Measurements from ENCODE around the gene PNRC1.
"Not testable (repeated sequence)": the region's sequence is repeated elsewhere in the genome, so short reads cannot be mapped to it uniquely, and the experiment has no call there.

PNRC1 gene

DNA sequence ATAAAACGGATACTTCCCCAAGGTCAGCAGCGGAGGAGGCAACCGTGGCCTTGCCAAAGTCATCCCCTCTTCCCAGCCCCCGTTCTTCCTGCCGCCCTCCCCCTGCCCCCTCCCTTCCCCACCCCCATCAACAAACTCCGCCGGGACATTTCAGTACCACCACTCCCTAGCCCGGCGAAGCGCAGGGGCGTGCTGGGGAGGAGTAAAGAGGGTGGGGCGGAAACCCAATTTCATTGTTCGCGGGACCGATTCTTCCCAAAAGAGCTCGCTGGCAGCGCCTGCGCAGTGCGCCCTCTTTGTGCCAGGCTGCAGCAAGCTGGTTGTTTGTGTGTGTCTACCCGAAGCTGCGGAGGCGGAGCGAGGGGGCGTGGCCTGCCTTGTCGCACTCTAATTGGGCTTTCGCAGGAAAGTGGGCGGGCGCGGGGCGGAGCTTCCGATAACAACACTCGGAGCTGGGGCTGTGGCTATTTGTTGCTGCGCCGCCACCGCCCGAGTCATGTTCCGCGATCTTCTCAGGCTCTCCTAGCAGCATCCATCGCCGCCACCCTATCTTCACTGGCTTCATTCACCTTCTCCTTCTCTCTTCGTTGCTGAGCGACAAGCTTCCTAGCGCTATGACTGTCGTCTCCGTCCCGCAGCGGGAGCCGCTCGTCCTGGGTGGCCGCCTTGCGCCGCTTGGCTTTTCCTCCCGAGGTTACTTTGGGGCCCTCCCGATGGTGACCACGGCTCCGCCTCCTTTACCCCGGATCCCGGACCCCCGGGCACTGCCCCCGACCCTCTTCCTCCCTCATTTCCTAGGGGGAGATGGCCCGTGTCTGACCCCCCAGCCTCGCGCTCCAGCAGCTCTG, at the start of gene PNRC1:
Gene PNRC1, plus strand, starts transcription at position 471 of the 848 bp plus-strand sequence. Its CDS starts 144 bp downstream, at position 615.
- DNase-seq (ENCODE audit: low read depth in 2 of 2): peak; percentile 100

DNA sequence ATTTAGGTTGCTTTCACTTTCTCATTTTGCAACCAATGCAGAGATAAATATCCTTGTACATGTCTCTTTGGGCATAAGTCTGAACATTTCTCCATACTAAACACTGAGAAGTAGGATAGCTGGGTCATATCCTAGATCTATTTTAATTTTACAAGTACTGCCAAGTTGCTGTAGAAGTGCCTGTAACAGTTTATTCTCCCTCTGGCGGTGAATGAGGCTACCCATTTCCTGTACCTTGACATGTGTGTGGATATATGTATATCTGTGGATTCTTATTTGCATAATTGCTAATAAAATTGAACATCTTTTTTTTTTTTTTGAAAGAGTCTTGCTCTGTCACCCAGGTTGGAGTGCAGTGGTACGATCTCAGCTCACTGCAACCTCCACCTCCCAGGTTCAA, 48.0 kb upstream of the PNRC1 start:
- DNase-seq (ENCODE audit: low read depth in 2 of 2): no peak

DNA sequence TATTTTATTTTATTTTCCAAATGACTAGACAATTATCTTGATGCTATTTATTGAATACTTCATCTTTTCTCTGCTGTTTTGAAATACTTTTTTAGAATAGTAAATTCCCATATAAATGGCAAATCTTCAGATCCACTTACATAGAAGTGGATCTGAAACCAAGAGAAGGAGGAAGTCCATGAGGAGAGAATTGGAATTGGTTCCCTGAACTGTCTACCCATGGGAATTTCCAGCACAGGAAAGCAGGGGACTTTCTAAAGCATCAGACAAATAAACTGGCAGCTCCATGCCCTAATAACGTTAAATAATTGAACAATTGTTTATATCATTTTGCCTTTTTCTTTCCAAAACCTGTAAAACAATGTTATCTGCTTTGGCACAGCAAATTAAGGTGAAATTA, 47.1 kb upstream of the PNRC1 start:
- no peak for DNase-seq (ENCODE audit: low read depth in 2 of 2)

DNA sequence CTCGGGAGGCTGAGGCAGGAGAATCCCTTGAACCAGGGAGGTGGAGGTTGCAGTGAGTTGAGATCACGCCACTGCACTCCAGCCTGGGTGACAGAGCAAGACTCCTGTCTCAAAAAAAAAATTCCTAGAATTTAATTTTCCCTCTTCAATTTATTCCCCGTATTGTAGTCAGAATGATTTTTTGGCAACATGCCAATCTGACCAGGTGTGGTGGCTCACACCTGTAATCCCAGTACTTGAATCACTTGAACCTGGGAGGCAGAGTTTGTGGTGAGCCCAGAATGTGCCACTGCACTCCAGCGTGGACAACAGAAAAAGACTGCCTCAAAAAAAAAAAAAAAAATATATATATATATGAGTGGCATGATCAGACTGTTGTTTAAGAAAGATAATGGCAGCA, 46.4 kb upstream of the PNRC1 start:
- not testable (repeated sequence) for DNase-seq (ENCODE audit: low read depth in 2 of 2)

DNA sequence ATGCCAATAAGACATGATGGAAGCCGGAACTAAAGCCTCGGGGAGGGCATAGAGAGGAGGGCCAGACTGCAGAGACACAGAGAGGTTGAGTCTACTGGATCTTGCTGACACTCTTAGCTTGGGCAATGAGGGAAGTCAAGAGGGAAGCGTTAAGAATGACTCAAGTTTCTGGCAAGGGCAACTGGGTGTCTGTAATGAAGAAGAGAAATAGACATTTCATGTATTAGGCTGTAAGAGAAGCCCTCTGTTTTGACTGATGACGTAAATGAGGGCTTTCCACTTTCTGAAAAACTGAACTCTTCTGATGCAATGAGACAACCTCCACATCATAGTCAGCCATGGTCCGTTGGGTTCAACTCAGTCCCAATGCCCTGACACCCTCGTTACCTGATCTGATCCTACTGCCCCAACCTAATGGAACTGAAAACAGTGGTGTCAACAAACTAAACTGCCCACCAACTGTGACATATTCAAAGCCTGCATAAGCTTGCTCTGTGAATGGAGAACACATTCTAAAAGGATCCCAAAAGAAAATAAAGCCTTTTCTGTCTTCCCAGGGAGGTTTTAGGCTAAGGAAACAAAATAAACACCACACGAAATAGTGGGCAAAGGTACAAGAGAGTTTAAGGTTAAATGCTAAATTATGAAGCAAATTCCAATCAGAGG, 45.8 kb upstream of the PNRC1 start:
- no peak for DNase-seq (ENCODE audit: low read depth in 2 of 2)

DNA sequence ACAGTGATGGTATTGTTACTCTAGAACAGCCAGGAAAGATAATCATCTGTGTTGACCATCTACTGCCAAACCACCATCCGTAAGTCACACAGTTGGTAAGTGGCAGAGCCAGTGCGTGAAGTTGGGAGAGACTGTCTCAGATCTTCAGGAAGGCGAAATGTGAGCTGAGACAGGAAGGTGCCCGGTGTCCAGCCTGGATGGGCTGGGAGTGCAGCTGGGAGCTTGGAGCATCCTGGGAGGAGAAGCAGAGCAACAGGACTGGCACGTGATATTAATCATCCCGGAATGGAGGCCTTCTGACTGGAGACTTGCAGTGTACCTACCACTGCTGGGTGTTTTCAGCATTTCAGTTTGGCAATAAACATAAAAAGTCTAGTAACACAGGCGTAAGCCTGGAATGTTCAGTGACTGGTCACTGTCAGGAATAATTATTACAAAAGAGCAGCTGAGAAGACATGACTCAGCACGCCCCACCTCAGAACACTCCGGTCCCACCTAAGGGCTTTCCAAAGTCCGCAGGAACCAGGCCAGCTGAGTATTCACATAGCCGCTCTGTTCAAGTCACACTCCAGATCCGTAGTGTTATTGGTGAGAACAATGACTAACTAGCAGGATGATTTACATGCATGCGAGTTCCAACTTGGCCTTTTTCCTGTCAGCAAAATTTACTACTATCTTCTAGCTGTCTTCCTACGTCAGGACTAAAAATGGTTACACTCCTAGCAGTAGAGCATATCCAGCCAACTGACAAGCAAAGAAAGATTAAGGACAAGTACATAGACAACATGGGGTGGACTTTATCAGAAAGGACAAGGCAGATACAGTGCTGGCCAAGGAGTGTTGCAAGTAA, 45.1 kb upstream of the PNRC1 start:
- no peak for DNase-seq (ENCODE audit: low read depth in 2 of 2)

DNA sequence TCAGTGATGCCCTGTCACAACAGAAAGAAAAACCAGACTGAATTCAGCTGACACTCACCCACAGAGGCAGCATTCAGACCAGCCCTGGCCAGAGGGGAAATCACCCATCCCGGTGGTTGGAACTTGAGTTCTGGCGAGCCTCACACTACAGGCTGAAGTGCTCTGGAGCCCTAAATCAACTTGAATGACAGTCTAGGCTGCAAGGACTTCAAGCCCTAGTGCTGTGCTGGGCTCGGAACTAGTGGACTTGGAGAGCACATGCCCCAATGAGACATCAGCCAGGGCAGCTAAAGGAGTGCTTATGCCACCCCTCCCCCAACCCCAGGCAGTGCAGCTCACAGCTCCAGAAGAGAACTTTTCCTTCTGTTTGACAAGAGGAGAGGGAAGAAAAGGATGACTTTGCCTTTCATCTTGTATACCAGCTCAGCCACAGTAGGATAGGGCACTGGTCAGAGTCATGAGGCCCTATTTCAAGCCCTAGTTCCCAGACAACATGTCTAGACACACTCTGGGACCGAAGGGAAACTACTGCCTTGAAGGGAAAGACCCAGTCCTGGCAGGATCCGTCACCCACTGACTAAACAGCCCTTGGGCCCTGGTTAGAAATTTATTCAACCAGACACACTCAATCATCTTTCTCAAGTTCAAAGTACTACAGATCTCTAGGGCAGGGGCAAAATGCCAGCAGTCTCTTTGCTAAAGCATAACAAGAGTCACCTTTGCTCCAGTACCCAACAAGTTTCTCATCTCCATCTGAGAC, 43.2 kb upstream of the PNRC1 start:
- DNase-seq (ENCODE audit: low read depth in 2 of 2): no peak

DNA sequence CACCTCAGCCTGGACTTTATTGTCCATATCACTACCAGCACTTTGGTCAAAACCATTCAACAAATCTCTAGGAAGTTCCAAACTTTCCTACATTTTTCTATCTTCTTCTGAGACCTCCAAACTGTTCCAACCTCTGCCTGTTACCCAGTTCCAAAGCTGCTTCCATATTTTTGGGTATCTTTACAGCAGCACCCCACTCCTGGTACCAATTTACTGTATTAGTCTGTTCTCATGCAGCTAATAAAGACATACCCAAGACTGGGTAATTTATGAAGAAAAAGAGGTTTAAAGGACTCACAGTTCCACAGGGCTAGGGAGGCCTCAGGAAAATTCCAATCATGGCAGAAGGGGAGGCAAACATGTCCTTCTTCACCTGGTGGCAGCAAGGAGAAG, 42.7 kb upstream of the PNRC1 start:
- not testable (repeated sequence) for DNase-seq (ENCODE audit: low read depth in 2 of 2)

DNA sequence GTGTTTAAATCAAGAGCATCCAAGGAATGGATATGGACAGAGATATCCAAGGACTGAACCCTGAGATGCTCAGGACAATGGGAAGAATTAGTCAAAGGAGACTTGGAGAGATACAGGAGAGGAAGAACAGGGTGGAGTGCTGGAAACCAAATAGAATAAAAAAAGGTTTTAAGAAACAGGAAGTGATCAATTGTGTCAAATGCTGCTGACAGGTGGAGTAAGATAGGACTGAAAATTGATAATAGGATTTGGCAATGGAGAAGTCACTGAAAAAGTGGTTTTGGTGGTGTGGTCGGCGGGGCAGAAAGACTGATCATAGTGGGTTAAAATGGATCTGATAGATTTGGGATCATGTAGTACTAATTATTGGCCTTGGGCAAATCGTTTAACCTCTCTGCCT, 37.9 kb upstream of the PNRC1 start:
- DNase-seq (ENCODE audit: low read depth in 2 of 2): no peak

DNA sequence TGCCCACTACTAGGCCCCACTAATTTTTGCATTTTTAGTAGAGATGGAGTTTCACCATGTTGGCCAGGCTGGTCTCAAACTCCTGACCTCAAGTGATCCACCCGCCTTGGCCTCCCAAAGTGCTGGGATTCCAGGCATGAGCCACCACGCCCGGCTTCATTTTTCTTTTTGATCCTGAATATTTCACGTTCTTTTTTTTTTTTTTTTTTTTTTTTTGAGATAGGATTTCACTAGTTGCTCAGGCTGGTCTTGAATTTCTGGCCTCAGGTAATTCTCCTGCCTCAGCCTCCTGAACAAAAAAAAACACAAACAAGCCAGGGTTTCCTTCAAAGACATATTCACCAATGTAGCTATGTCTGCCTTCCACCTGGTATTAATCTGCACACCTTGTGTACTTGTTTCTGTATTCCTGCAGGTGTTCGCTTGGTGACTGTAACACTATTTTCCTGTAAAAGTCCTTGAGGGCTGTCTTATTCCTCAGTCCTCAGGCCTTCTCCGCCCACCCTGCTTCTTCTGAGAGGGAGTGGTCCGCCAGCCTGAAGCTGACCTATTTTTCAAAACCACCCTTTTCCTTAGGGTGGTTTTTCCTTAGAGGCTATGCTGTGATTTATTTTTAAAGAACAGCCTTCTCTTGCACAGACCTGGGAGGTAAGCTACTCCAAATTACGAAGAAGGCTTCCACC, 36.1 kb upstream of the PNRC1 start:
- no peak for DNase-seq (ENCODE audit: low read depth in 2 of 2)

DNA sequence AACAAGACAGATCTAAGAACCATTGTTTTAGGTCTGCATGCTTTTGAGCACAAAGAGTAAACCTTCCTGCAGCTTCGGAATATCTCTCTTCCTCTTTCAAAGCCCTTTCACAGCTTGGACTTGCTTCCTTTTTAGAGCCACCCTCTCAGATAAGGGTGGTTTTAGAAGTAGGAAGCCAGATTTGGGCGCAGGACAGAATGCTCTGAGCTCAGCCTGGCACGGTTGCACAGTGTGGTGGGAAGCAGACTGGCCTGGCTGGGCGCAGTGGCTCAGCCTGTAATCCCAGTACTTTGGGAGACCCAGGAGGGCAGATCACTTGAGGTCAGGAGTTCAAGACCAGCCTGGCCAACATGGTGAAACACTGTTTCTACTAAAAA, 35.6 kb upstream of the PNRC1 start:
- no peak for DNase-seq (ENCODE audit: low read depth in 2 of 2)

DNA sequence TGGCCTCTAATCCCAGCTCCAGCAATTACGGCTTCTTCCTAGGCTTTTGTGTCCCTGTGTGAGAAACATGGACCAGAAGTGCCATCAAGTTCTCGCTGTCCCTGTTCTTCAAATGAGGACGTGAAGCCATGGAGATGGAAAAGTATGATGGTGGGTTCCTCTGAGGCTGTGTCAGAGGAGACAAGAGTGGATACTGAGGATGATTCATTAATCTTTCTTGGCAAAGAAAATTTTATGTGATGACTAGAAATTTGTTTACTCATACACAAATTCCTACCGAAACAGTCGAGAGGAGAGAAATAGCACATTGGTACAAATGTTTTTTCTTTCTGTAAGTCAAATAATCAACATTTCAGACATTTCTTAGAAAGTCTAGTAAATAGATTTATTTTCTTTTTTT, 35.0 kb upstream of the PNRC1 start:
- no peak for DNase-seq (ENCODE audit: low read depth in 2 of 2)

DNA sequence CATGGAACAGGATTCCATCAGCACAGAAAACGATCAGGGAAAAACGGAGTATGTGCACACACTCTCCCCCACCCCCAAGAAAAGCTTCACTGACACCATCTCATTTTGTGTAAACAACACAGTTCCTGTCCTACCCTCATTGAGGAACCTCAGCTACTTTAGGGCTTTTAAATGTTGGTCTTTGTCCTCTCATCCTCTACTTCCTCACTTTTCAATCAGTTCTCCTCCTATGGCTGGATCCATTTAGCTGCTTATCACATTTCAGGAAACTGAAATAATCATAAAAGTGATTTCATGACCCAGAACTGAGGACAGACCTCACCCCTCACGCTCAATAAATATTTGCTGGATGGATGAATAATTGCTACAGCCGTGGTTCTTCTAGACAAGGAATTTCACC, 33.1 kb upstream of the PNRC1 start:
- DNase-seq (ENCODE audit: low read depth in 2 of 2): no peak

DNA sequence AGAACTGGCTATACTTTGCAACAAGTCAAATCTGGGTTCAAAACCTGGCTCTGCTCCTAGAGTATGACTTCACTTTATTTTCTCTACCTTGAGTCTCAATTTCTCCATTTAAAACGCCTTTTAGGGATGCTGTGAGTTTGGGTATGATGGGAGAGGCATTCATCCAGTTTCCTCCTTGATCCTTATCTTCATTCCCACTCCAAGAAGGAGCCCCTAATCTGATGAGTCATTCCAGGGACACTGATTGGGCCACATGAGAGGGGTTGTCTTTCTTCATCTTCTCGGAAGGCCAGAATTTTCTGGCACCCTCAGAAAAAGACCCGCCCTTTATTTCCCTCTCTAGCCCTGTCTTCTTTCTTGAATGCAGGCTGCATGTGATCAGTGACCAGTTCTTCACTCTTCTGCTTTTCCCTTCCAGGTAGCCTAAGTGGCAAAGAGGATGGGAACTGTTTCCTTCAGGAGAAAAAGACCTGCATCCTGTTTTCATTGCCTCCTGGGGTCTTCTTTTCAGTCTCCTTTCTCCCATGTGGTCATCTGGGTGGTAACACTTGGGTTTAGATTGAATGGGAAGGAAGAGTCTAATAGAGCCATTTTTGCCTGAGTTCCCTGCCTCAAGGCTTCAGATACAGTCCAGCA, 32.1 kb upstream of the PNRC1 start:
- DNase-seq (ENCODE audit: low read depth in 2 of 2): no peak

DNA sequence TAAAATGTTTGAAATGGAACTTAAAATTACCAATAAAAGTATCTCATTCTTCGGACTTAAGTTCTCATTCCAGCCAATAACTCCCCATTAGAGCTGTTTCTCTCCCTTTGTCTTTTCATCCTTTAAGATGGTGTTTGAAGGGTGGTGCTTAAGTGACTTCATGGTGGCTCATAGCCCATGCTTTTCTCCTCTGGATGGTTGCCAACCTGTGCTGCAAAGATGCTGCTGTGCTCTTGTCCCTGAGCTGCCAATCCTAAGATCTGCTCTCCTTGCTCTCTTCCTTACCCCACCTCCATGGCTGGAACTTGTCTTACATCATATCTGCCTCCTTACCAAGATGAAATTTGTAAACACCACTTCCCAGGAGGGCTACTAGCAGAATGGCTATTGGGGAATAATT, 31.6 kb upstream of the PNRC1 start:
- DNase-seq (ENCODE audit: low read depth in 2 of 2): no peak

DNA sequence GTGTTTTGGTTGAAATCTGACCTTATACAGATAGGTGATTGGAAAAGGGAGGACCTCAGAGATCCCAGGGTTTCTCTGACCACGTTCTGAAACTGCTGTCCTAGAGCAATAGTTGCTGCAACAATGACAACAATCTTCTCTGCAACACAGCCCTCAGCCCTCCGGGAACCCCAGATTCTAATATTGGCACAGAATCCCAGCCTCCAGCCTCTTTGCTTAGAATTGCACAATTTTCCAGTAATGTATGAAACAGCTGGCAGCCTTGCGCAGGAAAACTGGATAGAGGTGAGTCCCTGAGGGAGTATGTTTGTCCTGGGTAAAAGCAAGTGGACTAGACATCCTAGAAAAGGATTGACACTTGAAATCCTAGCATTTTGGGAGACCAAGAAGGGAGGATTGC, 30.4 kb upstream of the PNRC1 start:
- DNase-seq (ENCODE audit: low read depth in 2 of 2): no peak

DNA sequence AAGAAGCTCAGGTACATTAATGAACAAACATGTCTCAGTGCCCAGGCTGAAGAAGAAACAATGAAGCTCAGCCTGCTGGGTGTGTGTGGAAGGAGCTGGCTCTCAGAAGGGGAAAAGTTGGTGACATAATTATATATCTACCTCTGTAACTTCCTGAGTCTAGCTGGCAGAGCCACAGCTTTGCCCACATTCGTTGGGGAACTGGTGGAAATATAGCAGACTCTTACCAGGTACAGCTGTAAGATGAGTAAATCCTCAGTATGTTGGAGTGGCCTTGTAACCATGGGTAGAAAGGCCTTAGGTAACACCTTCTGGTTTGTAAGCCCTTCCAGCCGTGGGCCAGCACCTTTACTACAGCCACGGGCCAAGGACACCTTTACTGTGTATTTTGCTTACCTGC, 29.9 kb upstream of the PNRC1 start:
- DNase-seq (ENCODE audit: low read depth in 2 of 2): no peak

DNA sequence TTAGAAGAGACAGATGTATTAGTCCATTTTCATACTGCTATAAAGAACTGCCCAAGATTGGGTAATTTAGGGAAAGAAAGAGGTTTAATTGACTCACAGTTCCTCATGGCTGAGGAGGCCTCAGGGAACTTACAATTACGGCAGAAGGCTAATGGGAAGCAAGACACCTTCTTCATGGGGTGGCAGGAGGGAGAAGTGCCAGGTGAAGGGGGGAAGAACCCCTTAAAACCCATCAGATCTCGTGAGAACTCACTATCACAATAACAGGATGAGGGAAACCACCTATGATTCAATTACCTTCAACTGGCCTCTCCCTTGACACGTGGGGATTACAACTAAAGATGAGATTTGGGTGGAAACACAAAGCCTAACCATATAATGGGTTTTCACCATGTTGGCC, 28.9 kb upstream of the PNRC1 start:
- DNase-seq (ENCODE audit: low read depth in 2 of 2): no peak

DNA sequence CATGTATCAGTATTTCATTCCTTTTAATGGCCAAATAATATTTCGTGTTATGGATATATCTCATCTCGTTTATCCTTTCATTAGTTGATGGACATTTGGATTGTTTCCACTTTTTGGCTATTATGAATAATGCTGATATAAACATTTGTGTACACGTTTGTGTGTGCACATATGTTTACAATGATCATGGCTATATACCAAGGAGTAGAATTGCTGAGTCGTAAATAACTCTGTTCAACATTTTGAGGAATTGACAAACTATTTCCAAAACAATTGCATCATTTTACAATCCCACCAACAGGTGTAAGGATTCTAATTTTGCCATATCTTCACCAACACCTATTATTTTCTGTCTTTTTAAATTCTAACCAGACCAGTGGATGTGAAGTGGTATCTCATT, 26.3 kb upstream of the PNRC1 start:
- DNase-seq (ENCODE audit: low read depth in 2 of 2): no peak

DNA sequence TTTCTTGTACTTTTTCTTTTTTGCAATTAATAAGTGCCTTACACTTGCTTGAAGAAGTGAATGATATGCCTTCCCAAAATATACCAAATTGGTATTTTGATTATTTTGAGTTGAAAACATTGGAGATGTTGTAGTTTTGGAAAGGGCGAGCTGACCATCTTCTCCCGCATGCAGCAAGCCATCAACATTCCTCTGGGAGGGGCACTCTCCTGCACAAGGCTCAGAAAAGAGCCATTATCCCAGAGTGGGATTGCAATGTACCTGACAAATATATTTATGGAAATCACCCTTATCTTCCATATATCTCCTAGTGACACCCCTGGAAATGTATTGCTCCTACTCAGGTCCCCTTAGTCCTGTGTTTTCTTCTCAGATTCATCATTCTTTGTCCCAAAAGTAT, 22.8 kb upstream of the PNRC1 start:
- no peak for DNase-seq (ENCODE audit: low read depth in 2 of 2)

DNA sequence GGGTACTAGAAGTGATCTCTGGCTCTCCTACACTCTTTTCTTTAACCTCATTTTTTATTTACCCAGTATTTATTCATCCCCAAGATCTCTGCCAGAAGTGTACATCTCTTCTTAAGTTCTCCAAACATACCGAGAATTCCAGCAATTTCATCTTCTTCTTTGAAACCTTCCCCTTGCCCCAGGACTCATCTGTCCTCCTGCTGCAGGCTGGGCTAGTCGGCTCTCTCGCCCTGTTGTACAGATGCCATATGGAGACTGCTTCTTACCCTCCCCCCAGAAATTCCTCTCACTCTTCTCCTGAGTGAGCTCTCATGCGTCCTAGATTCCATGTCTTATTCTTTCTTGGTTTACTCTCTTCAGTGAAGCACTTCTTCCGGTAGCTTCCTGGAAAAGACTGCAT, 21.9 kb upstream of the PNRC1 start:
- DNase-seq (ENCODE audit: low read depth in 2 of 2): no peak

Data from stimulated activated CD4-positive, alpha-beta T cell treated with anti-CD3 and anti-CD28 coated beads, Interleukin-1b, Interleukin-23, amount 100 ng/mL, for 4 hours (primary cell).